ENCODE results near the gene NOS1. TPM values are rescaled to one million over a fixed set of nuclear protein-coding genes. Genes with fewer than 3 reads are reported as not detected.
A peak's percentile ranks its signal among the peaks of the same experiment; 100 is the strongest.

Gene NOS1
- total and polyA plus RNA-seq, 5 experiments from 2014 or later = not detected

DNA sequence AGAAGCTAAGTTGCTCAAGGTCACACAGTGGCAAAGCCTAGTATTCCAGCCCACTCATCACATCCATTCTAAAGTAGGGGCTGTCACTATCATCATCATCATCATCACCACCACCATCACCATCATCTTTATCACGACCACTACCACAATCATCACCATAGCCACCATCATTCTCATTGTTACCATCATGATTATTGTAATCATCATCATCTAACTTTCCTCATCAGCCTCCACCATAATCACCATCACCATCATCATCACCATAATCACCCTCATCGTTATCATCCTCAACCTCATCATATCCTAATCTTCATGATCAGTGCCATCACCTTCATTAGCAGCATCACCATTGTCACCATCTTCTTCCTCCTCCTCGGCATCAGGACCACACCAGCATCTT is 48.7 kb downstream of the NOS1 start:
- ATAC-seq (no peak), DNase-seq (no peak)
- no peak overlapping the region for H3K27ac Mint-ChIP-seq
- H3K36me3 Mint-ChIP-seq = peaks cover 0 to 5% (median 0%) of the 10 kb centered on the region in 3 donors
- no peak overlapping the region for H3K4me3 Mint-ChIP-seq
- H3K4me1 Mint-ChIP-seq = no peaks in the 10 kb centered on the region
- POLR2A ChIA-PET = no interaction called here
- peaks cover 3 to 20% (median 6%) of the 10 kb centered on the region in 5 donors for H3K27me3 Mint-ChIP-seq
- peaks cover 6 to 23% (median 11%) of the 10 kb centered on the region in 9 donors for H3K9me3 Mint-ChIP-seq

GRCh38 chr12:117309276-117309925 is 52.0 kb downstream of the NOS1 start:
- DNase-seq = no peak
- no peak overlapping the region for H3K4me3 Mint-ChIP-seq
- POLR2A ChIA-PET = no interaction called here
- H3K36me3 Mint-ChIP-seq = no peaks in the 10 kb centered on the region
- H3K9me3 Mint-ChIP-seq = peaks cover 0 to 12% (median 2%) of the 10 kb centered on the region in 9 donors
- H3K27me3 Mint-ChIP-seq = peaks cover 0 to 10% (median 3%) of the 10 kb centered on the region in 5 donors
- H3K4me1 Mint-ChIP-seq = no peaks in the 10 kb centered on the region
- no peak for ATAC-seq
- H3K27ac Mint-ChIP-seq = no peak overlapping the region

DNA sequence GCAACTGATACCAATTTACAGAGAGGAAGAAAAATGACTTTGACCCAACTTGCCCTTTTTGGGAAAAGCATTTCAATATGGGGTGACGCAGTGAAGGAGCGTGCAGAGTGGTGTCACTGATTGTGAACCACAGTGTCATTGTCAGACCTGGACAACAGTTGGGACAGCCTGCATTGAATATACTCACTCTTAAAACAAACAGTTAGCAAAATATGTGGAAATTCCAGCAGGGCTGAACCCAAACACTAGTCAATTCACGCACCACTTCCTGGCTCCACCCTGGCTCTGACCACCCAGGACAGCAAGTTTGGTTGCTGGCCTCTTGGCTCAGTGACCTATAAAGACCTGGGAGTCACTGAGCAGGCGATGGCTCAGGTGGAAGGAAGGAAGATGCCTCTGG is 61.3 kb downstream of the NOS1 start:
- Mint-ChIP-seq H3K36me3 (peaks cover 0 to 9% (median 0%) of the 10 kb centered on the region in 3 donors), H3K4me1 (no peaks in the 10 kb centered on the region), H3K27ac (no peak overlapping the region), H3K4me3 (no peak overlapping the region), H3K9me3 (peaks cover 0 to 11% (median 2%) of the 10 kb centered on the region in 9 donors), H3K27me3 (peaks cover 6 to 40% (median 16%) of the 10 kb centered on the region in 5 donors)
- DNase-seq (no peak), ATAC-seq (no peak)
- POLR2A ChIA-PET = no interaction called here

GRCh38 chr12:117298648-117299225 is 62.7 kb downstream of the NOS1 start:
- Mint-ChIP-seq H3K27ac (no peak overlapping the region), H3K9me3 (peaks cover 0 to 11% (median 2%) of the 10 kb centered on the region in 9 donors), H3K27me3 (peaks cover 10 to 55% (median 21%) of the 10 kb centered on the region in 5 donors), H3K4me1 (no peaks in the 10 kb centered on the region), H3K36me3 (peaks cover 0 to 9% (median 0%) of the 10 kb centered on the region in 3 donors), H3K4me3 (no peak overlapping the region)
- DNase-seq = no peak
- POLR2A ChIA-PET = no interaction called here
- ATAC-seq = no peak

- H3K36me3 Mint-ChIP-seq = peaks cover 0 to 9% (median 0%) of the 10 kb centered on the region in 3 donors
- DNase-seq = no peak
- H3K27me3 Mint-ChIP-seq = peaks cover 11 to 56% (median 21%) of the 10 kb centered on the region in 5 donors
- POLR2A ChIA-PET = no interaction called here
- peaks cover 0 to 12% (median 3%) of the 10 kb centered on the region in 9 donors for H3K9me3 Mint-ChIP-seq
- no peak for ATAC-seq
- no peak overlapping the region for H3K27ac Mint-ChIP-seq
- no peak overlapping the region for H3K4me3 Mint-ChIP-seq
- H3K4me1 Mint-ChIP-seq = no peaks in the 10 kb centered on the region
Measured at GRCh38 chr12:117298191-117298590, 63.2 kb downstream of the NOS1 start.

DNA sequence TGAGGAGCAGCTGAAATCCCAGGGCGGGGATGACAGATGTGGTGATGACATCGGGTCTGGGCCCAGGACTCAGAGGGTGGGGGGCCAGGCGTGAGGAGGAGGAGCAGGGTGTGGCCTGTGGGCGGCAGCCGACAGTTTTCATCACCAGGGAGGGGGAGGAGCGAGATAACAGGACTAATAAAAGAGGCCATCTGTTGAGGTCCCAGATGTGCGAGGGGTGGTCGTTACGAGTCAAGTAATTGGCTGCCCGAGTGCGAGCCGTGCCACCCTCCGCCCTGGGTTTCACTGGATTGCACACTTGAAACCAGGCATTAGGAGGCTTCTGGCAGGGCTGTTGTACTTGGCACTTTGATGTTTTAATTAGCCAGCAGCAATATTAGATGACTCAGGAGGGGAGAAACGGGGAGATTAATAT is 67.2 kb downstream of the NOS1 start:
- POLR2A ChIA-PET = no interaction called here
- DNase-seq (no peak), ATAC-seq (no peak)
- Mint-ChIP-seq H3K4me3 (no peak overlapping the region), H3K27ac (no peak overlapping the region), H3K36me3 (peaks cover 0 to 9% (median 0%) of the 10 kb centered on the region in 3 donors), H3K27me3 (peaks cover 14 to 58% (median 20%) of the 10 kb centered on the region in 5 donors), H3K4me1 (no peaks in the 10 kb centered on the region), H3K9me3 (peaks cover 0 to 29% (median 4%) of the 10 kb centered on the region in 9 donors)

GRCh38 chr12:117293510-117293909 is 67.9 kb downstream of the NOS1 start:
- Mint-ChIP-seq H3K9me3 (peaks cover 0 to 29% (median 4%) of the 10 kb centered on the region in 9 donors), H3K4me3 (no peak overlapping the region), H3K27me3 (peaks cover 14 to 56% (median 18%) of the 10 kb centered on the region in 5 donors), H3K4me1 (no peaks in the 10 kb centered on the region), H3K36me3 (peaks cover 0 to 8% (median 0%) of the 10 kb centered on the region in 3 donors), H3K27ac (no peak overlapping the region)
- ATAC-seq = no peak
- POLR2A ChIA-PET = no interaction called here
- DNase-seq = no peak

DNA sequence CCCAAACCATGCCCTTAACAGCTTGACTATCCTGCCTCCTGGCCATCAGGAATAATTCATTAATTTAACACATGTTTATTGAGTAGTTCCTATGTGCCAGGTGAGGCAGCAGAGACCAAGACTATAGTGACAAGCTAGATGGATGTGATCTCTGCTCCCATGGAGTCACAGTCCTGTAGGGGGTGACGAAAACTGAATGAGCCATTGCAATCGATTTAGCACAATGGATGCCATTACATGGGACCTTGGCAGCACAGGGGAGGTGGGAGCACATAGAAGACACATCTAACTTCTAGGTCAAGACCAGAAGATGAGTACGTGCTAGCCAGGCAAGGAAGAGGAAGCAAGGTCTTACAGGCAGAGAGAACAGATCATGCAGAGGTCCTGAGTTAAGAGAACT is 68.7 kb downstream of the NOS1 start:
- Mint-ChIP-seq H3K4me3 (no peak overlapping the region), H3K4me1 (no peaks in the 10 kb centered on the region), H3K27ac (no peak overlapping the region), H3K9me3 (peaks cover 0 to 29% (median 4%) of the 10 kb centered on the region in 9 donors), H3K36me3 (peaks cover 0 to 5% (median 0%) of the 10 kb centered on the region in 3 donors), H3K27me3 (peaks cover 11 to 47% (median 15%) of the 10 kb centered on the region in 5 donors)
- POLR2A ChIA-PET = no interaction called here
- ATAC-seq (no peak), DNase-seq (no peak)

- ATAC-seq (no peak), DNase-seq (no peak)
- H3K27ac Mint-ChIP-seq = no peak overlapping the region
- H3K4me3 Mint-ChIP-seq = no peak overlapping the region
- H3K27me3 Mint-ChIP-seq = peaks cover 0 to 14% (median 9%) of the 10 kb centered on the region in 5 donors
- H3K36me3 Mint-ChIP-seq = no peaks in the 10 kb centered on the region
- peaks cover 0 to 1% (median 0%) of the 10 kb centered on the region in 4 donors for H3K4me1 Mint-ChIP-seq
- POLR2A ChIA-PET = no interaction called here
- peaks cover 0 to 10% (median 0%) of the 10 kb centered on the region in 9 donors for H3K9me3 Mint-ChIP-seq
Measured at GRCh38 chr12:117284140-117284539, 77.3 kb downstream of the NOS1 start.

DNA sequence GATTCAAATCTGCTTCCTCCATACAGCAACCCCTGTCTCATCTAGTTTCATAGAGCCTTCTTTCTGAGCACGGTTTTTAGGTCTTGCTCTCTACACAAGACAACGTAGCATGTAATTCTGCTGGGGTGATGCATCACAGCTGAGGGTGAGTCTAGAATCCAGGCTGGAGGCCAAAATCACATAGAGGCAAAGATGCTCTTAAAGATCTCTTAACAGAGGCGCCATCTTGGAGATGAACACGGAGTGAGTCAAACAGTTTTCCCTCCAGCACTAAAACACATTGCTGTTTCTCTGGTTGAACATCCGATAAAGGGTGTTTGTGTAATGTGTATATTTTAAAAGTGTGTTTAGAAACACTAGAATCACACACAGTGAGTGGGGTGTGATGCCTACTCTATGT is 78.9 kb downstream of the NOS1 start:
- H3K36me3 Mint-ChIP-seq = no peaks in the 10 kb centered on the region
- no peak overlapping the region for H3K4me3 Mint-ChIP-seq
- peaks cover under 1 to 17% (median 10%) of the 10 kb centered on the region in 5 donors for H3K27me3 Mint-ChIP-seq
- H3K9me3 Mint-ChIP-seq = peaks cover 0 to 10% (median 0%) of the 10 kb centered on the region in 9 donors
- POLR2A ChIA-PET = no interaction called here
- peaks cover 0 to 1% (median 0%) of the 10 kb centered on the region in 4 donors for H3K4me1 Mint-ChIP-seq
- no peak for ATAC-seq
- H3K27ac Mint-ChIP-seq = no peak overlapping the region
- no peak for DNase-seq

- DNase-seq (no peak), ATAC-seq (no peak)
- H3K4me3 Mint-ChIP-seq = no peak overlapping the region
- peaks cover 6 to 31% (median 22%) of the 10 kb centered on the region in 5 donors for H3K27me3 Mint-ChIP-seq
- H3K36me3 Mint-ChIP-seq = no peaks in the 10 kb centered on the region
- peaks cover 0 to 18% (median 3%) of the 10 kb centered on the region in 9 donors for H3K9me3 Mint-ChIP-seq
- H3K4me1 Mint-ChIP-seq = peaks cover 0 to 1% (median 0%) of the 10 kb centered on the region in 4 donors
- H3K27ac Mint-ChIP-seq = peak overlapping the region in 1 of 10 donors; percentile 7
- POLR2A ChIA-PET = no interaction called here
Measured at GRCh38 chr12:117280019-117280680, 81.3 kb downstream of the NOS1 start.

DNA sequence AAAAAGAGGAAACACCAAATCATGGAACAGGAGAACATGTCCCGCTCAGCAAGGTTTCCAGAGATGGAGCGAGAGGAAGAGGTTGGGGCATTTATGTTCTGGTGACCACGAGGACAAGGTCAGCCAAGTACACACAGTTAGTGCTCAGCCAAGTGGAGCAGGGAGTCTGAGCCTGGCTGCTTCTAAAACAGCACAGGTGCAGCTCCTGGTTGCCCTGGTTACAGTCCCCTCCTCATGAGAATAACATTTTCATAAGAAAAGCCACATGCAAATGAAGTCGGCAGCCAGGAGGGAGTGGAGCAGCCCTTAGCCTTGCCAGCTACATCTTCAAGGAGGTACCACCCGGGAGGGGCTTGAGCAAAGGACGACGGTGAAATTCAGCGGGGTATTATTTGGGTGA is 81.8 kb downstream of the NOS1 start:
- POLR2A ChIA-PET = no interaction called here
- Mint-ChIP-seq H3K9me3 (peaks cover 0 to 18% (median 3%) of the 10 kb centered on the region in 9 donors), H3K27me3 (peaks cover 6 to 31% (median 21%) of the 10 kb centered on the region in 5 donors), H3K27ac (peak overlapping the region in 1 of 10 donors; percentile 7), H3K4me1 (peaks cover 0 to 1% (median 0%) of the 10 kb centered on the region in 4 donors), H3K4me3 (no peak overlapping the region), H3K36me3 (no peaks in the 10 kb centered on the region)
- no peak for DNase-seq
- ATAC-seq = no peak

- Mint-ChIP-seq H3K4me3 (no peak overlapping the region), H3K27ac (no peak overlapping the region), H3K27me3 (peaks cover 12 to 47% (median 28%) of the 10 kb centered on the region in 5 donors), H3K36me3 (no peaks in the 10 kb centered on the region), H3K9me3 (peaks cover 0 to 18% (median 4%) of the 10 kb centered on the region in 9 donors), H3K4me1 (peaks cover 0 to 1% (median 0%) of the 10 kb centered on the region in 4 donors)
- DNase-seq (no peak), ATAC-seq (no peak)
- POLR2A ChIA-PET = interaction anchor here (0.6 kb wide), 1 partner anchor 28 kb away, joined by 4 read pairs; no protein-coding TSS in a partner anchor
Measured at GRCh38 chr12:117277875-117278274, 83.6 kb downstream of the NOS1 start.
